Measurements from ENCODE around the gene EEFSEC. TPM values are rescaled to one million over a fixed set of nuclear protein-coding genes. Genes with fewer than 3 reads are reported as not detected.

Gene EEFSEC
- total RNA-seq (23.0 and 26.7 TPM in 2 replicates), polyA plus RNA-seq (47.9 and 52.0 TPM in 2 replicates)

- H3K4me3 ChIP-seq: peak within 1 kb of the TSS; percentile 71
- peaks cover 2% of the 10 kb centered on the region for H3K27me3 ChIP-seq
- TF ChIP-seq, protein P1, sequence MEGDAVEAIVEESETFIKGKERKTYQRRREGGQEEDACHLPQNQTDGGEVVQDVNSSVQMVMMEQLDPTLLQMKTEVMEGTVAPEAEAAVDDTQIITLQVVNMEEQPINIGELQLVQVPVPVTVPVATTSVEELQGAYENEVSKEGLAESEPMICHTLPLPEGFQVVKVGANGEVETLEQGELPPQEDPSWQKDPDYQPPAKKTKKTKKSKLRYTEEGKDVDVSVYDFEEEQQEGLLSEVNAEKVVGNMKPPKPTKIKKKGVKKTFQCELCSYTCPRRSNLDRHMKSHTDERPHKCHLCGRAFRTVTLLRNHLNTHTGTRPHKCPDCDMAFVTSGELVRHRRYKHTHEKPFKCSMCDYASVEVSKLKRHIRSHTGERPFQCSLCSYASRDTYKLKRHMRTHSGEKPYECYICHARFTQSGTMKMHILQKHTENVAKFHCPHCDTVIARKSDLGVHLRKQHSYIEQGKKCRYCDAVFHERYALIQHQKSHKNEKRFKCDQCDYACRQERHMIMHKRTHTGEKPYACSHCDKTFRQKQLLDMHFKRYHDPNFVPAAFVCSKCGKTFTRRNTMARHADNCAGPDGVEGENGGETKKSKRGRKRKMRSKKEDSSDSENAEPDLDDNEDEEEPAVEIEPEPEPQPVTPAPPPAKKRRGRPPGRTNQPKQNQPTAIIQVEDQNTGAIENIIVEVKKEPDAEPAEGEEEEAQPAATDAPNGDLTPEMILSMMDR (IDR thresholded peaks at IDR 0.05; ENCODE audit: low read depth, low read length): no peak
- peak within 1 kb of the TSS; percentile 76 for H3K27ac ChIP-seq
- peaks cover 7% of the 10 kb centered on the region for H3K4me1 ChIP-seq (ENCODE audit: low read depth)
- no peaks in the 10 kb centered on the region for H3K9me3 ChIP-seq (ENCODE audit: low read depth)
- H3K36me3 ChIP-seq: no peaks in the 10 kb centered on the region
- DNase-seq (ENCODE audit: low read depth in 1 of 2, low spot score in 1 of 2): peak; percentile 83 to 84
These were observed at the start of gene EEFSEC for GRCh38 chr3:128153156-128154041. TSS of gene EEFSEC (plus strand) at chr3:128153481. CDS start at chr3:128153508, 27 bp downstream.

DNA sequence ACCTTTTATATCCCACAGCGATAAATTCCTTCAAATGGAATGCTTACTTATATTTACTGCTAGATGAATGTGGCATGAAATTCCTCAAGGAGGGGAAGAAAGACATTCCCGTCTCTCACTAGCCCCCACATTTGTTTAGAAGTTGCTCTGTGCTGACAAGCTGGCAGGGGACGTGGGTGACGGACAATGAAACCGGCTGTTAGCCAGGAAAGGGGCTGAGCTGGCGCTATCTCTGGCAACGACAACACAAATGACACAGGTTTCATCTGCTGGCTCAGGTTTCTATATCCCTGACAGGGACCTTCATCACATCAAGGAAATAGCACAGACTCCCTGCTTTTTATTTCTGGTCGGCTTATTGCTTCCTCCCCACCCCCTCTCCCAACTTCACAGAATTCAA lies 45.4 kb upstream of the EEFSEC start:
- H3K27me3 ChIP-seq: no peaks in the 10 kb centered on the region
- DNase-seq (ENCODE audit: low read depth in 1 of 2, low spot score in 1 of 2): peak in 1 of 2 donors; percentile 22
- peaks cover 16% of the 10 kb centered on the region for H3K4me1 ChIP-seq (ENCODE audit: low read depth)
- H3K36me3 ChIP-seq: peaks cover 10% of the 10 kb centered on the region
- H3K4me3 ChIP-seq: no peak overlapping the region
- peak overlapping the region; percentile 74 for H3K27ac ChIP-seq
- no peaks in the 10 kb centered on the region for H3K9me3 ChIP-seq (ENCODE audit: low read depth)
- TF ChIP-seq, protein P1 (IDR thresholded peaks at IDR 0.05; ENCODE audit: low read depth, low read length): no peak

- Histone ChIP-seq H3K4me1 (ENCODE audit: low read depth) (peaks cover 16% of the 10 kb centered on the region), H3K9me3 (ENCODE audit: low read depth) (no peaks in the 10 kb centered on the region), H3K36me3 (peaks cover 5% of the 10 kb centered on the region), H3K4me3 (no peak overlapping the region), H3K27ac (no peak overlapping the region), H3K27me3 (no peaks in the 10 kb centered on the region)
- DNase-seq (ENCODE audit: low read depth in 1 of 2, low spot score in 1 of 2): no peak
- TF ChIP-seq, protein P1 (IDR thresholded peaks at IDR 0.05; ENCODE audit: low read depth, low read length): no peak
These were observed 42.1 kb upstream of the EEFSEC start for GRCh38 chr3:128111147-128111546.

DNA sequence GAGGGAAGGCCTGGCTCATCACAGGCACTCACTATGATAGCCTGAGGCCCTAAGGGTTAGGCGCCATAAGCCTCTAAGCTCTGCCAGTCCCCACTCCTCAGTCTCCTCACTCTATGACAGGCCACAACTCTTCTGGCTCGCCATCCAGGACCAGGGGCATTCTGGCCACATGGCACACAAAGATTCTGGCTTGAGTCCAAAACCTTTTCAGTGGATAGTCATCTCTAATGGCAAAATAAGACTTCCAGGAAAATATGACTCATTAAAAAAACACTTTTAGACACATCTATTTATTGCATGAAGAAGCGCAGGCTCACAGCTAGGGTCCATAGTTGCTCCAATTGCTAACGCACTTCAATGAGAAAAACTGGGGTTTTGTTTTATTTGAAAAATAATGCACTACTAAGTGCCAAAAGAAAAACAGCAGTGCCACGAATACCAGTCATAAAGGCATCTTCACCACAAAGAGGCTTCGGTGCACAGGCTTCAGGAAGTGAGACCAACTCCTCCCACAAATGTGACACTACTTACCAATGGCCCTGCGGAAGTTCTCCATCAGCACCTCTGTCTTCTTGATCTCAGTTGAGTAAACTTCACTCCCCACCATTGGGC lies 40.8 kb upstream of the EEFSEC start:
- peak in 1 of 2 donors; percentile 85 for DNase-seq (ENCODE audit: low read depth in 1 of 2, low spot score in 1 of 2)
- TF ChIP-seq, protein P1 (IDR thresholded peaks at IDR 0.05; ENCODE audit: low read depth, low read length): no peak
- H3K9me3 ChIP-seq (ENCODE audit: low read depth): no peaks in the 10 kb centered on the region
- H3K4me3 ChIP-seq: no peak overlapping the region
- no peaks in the 10 kb centered on the region for H3K27me3 ChIP-seq
- no peak overlapping the region for H3K27ac ChIP-seq
- H3K36me3 ChIP-seq: peaks cover 5% of the 10 kb centered on the region
- peaks cover 12% of the 10 kb centered on the region for H3K4me1 ChIP-seq (ENCODE audit: low read depth)

DNA sequence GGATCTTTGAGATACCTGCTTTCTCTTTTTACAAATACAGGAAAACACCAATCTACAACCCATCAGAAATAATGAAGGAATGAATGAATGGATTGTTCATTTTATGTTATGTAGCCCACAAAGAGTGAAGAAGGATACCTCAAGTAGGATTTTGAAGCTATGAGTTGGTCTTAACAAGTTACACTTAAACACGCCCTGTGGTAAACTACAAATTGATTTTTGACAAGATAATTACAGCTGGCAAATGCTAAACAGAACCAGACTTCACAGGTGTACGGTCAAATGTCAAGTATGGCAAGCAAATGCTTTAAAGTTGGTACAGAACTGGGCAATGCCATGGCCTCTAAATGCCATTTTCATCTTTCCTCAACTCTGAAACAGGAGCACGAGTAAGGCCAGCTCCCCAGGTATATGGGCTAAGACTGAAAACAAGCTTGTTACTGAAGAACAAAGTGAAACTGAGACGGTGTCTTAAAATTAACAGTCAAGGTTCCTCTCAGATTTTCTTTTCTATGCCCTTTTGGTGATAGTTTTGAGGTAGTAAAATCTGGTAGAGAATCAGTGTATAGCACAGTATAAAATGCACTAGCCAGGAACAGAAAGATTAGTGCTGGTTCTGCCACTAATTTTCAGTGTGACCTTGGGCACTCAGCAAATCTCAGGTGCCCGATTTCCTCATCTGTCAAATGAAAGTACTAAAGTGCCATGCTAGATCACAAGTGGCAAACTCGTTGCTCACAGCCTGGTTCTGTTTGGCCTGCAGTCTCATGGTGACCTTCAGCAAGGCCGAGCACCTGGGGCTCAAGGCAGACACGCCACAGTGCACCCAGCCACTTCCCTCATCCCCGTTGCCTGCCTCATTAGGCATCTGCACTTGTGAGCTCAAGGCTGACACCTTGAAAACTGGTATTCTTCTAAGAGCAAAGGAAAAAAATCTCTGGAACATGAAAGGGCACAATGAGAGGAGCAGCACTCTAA lies 39.2 kb upstream of the EEFSEC start:
- Histone ChIP-seq H3K4me1 (ENCODE audit: low read depth) (no peaks in the 10 kb centered on the region), H3K4me3 (no peak overlapping the region), H3K9me3 (ENCODE audit: low read depth) (no peaks in the 10 kb centered on the region), H3K36me3 (peaks cover 5% of the 10 kb centered on the region), H3K27me3 (no peaks in the 10 kb centered on the region), H3K27ac (peak overlapping the region; percentile 54)
- TF ChIP-seq, protein P1 (IDR thresholded peaks at IDR 0.05; ENCODE audit: low read depth, low read length): no peak
- no peak for DNase-seq (ENCODE audit: low read depth in 1 of 2, low spot score in 1 of 2)

All from cardiac muscle cell (in vitro differentiated cells and primary cell).